HG03175 (cell line): ENCODE data around the gene PAPLN.

Source experiments
- ATAC-seq: cut with Tn5 transposase; IDR thresholded peaks from one replicate; pipeline ENCODE4 v1.9.1; 2021; ENCODE audit warnings: mild to moderate bottlenecking, moderate library complexity; ENCODE audit not compliant: unreplicated experiment

The PAPLN gene

DNA sequence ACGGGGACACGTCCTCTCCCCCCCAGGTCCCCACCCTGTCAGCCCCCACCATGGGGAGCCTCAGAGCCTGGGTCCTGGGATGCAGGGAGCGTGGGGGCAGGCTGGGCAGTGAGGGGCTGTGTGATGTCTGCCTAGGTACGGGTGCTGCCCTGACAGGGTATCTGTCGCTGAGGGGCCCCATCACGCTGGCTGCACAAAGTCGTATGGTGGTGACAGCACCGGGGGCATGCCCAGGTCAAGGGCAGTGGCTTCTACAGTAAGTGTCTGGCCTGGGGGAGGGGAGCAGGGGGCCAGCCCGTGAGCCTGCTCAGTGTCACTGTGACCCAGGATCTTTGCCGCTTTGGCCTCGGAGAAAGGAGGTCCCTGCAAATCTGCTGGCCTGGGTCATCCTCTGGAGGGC lies 23.3 kb downstream of the PAPLN start:
- no peak for ATAC-seq

DNA sequence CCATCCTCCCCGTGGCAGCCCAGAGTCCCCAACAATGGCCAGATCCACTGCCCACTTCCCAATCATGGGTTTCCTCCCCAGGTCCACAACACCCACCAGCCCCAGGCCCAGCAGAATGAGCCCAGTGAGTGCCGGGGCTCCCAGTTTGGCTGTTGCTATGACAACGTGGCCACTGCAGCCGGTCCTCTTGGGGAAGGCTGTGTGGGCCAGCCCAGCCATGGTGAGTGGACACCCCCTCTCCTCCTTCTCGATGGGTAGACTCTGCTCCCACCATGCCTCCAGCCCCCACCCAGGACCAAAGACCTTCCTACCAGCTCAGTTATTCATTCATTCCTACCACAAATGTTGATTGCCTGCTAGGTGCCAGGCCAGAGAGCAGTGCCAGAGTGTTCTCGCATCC lies 23.8 kb downstream of the PAPLN start:
- no peak for ATAC-seq

DNA sequence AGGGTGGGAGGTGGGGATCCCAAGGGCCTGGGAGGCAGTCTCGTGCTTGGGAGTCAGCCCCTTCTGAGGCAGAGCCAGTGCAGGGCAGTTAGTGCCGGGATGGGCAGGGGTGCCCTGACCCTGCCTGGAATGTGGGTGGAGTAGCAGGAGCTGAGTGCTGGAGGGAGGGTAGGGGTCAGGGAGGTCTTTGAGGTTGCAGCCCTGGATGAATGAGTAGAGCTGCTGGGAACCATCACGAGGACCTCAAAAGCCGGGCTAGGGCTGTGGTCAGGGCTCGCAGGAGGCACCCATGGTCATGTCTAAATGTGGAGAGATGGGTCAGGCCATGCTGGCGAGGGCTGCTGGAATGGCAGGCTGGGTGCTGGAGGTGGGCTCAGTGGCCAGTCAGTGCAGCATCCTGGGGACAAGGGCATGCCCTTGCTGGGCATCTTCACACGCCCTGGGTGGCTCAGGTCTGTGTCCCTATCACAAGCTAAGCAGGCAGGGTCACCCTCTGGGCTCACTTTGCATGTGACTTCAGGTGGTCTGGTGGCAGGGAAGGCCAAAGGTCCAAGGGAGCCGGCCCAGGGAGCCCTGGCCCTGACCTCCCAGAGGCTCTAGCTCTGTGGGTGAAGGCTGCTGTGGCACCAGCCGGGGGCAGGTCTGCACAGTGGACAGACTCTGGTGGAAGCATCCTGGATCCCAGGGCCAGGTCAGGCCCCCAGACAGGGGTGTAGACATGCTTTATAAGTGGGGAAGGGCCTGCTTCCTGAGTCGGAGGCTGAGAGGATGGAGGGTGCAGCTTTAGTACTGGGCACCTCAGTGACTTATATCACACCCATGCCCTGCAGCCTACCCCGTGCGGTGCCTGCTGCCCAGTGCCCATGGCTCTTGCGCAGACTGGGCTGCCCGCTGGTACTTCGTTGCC lies 24.5 kb downstream of the PAPLN start:
- no peak for ATAC-seq

DNA sequence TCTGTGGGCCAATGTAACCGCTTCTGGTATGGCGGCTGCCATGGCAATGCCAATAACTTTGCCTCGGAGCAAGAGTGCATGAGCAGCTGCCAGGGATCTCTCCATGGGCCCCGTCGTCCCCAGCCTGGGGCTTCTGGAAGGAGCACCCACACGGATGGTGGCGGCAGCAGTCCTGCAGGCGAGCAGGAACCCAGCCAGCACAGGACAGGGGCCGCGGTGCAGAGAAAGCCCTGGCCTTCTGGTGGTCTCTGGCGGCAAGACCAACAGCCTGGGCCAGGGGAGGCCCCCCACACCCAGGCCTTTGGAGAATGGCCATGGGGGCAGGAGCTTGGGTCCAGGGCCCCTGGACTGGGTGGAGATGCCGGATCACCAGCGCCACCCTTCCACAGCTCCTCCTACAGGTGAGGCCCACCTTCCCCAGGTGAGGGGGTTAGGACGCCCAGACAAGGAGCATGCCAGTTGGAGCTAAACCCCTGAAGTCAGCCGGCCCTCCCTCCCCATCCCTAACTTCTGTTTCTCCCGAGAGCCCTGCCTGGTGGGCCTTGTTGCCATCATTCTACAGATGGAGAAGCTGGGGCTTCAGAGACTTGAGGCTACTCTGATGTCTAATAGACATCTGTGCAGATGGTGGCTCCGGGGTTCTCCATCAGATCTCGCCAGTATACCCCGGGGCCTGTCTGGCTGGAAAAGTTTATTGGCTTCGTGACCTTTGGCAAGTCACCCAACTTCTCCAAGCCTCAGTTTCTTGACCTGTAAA lies 25.3 kb downstream of the PAPLN start:
- no peak for ATAC-seq

DNA sequence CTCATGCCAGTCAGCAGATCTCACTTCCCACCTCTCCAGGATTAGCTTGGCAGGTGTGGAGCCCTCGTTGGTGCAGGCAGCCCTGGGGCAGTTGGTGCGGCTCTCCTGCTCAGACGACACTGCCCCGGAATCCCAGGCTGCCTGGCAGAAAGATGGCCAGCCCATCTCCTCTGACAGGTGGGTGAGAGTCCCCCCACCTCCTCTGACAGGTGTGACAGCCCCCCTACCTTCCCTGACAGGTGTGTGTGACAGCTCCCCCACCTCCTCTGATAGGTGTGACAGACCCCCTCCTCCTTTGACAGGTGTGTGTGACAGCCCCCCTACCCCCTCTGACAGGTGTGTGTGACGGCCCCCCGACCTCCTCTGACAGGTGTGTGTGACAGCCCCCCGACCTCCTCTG lies 26.3 kb downstream of the PAPLN start:
- ATAC-seq = no peak

DNA sequence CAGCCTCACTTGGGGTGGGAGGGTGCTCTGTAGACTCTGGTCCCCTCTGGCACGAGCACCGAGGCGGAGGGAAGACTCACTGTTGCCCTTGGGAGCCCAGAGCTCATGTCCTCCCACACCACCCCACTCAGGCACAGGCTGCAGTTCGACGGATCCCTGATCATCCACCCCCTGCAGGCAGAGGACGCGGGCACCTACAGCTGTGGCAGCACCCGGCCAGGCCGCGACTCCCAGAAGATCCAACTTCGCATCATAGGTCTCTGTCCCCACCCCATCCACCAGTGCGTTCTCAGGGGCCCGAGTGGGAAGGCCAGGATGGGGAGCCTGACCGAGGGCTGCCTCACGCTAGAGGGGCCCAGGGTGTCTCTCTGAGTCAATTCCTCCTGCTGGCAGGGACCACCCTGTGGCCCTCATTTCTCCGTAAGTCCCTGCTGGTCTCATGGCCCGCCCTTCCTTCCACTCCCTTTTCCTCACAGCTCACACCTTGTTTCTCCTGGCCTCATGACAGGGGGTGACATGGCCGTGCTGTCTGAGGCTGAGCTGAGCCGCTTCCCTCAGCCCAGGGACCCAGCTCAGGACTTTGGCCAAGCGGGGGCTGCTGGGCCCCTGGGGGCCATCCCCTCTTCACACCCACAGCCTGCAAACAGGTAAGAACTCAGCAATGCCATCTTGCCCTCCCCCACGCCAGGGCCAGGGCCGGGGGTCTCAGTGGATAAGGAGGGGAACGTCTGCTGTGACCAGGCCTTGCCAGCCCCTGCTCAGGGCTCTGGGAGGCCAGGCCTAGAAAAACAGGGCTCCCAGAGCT lies 27.0 kb downstream of the PAPLN start:
- no peak for ATAC-seq

DNA sequence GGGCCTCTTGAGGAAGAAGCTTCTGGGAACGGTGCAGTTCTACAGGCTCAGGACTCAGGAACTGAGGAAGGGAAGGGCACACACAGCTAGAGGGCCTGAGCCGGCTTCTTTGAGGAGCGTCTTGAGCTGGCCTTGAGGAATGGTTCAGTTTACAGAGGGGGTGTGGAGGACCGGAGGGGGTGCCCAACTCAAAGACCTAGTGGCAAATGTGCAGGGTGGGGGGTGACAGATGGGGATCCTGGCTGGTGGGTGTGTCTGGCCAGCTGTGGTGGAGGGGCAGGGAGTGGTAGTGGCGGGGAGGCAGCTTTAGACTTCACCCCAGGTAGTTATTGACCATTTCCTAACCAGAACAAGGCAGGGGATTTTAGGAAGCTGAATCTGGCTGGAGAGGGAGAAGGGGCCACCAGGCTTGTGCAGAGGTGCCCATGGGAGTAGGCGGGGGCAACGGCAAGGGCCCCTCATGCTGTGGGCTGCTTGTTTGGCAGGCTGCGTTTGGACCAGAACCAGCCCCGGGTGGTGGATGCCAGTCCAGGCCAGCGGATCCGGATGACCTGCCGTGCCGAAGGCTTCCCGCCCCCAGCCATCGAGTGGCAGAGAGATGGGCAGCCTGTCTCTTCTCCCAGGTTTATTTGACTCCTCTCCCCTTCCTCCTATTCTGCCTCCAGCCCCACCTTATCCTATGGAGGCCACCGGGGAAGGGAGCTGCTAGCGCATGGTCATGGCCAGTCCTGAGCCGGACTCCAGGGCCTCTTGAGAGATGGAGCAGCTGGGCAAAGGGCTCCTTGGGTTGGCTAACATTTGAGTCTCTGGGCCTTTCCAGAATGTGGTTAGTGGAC lies 27.8 kb downstream of the PAPLN start:
- no peak for ATAC-seq

DNA sequence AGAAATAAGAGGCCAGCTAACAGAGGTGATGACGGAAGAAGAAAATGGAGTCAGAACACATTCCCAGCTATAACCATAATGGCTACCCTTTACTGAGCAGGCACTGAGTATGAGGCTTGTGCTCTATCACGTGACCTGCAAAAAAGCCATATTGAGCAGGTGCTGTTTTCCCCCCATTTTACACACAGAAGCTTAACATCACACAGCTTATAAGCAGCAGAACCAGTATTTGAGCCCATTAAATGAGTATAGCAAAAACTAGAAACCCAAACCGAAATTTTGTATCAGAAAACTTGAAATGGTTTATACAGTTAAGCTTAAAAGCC lies 28.4 kb downstream of the PAPLN start:
- no peak for ATAC-seq

DNA sequence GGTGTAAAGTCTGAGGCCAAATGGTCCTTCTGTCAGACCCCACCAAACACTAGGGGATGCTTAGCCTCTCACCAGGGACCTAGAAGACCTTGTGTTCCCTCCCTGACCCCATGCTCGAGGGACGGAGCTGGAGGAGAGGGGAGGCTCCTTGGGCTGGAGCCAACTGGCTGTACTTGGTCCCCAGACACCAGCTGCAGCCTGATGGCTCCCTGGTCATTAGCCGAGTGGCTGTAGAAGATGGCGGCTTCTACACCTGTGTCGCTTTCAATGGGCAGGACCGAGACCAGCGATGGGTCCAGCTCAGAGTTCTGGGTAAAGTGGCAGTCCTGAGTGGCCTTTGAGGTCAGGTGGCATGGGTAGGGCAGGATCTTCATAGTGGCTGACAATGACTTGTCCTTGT lies 29.0 kb downstream of the PAPLN start:
- no peak for ATAC-seq

DNA sequence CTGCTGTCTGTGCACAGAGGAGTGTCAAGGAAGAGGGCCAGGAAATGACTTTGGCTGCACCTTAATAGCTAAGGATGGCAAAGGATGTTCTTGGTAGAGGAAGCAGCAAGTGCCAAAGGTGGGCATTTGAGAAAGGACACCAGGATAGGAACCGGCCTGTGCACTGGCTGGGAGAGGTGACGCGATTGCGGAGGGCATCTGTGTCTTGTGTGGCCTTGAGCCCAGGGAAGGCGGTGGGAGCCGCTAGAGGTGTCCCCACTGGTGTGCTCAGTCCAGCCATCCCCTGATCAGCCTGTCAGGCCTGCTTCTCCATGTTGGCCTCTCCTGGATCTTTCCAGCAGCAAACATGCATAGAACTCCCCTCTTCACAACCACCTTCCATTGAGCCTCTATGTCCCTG lies 30.2 kb downstream of the PAPLN start:
- ATAC-seq = no peak

DNA sequence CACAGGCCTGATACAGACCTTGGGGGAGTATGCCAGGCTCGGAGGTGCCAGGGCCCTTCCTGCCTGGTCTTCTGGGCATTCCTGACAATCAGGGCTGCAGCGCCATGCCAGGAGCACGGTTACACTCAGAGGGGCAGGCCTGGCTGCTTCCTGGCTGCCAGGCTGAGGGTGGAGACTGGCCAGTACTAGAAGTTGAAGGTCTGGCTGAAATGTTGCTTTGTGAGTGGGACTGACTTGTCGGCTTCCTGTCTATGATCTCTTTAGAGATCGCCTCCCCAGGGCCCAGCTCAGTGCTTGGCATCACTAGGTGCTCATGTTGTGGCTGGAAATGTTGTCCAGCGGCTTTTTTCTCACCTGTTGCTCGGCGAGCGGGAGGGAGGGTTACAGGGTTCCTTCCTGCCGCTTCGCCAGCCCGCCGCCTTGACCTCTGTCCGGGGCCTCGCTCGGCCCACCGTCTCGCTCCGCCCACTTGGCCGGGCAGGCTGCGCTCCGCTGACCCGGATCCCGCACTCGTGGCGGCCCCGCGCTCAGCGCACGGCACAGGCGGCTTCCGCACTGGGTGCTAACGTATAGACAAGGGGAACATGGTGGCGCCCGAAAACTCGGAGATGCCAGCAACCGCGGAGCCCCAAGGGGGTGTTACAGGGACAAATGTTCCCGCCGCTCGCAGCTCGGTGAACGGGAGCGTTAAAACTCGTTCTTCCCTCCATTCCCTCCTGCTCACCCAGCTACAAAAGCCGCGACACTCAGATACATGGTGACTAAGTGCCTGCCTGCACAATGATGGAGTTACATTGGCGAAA lies 32.6 kb downstream of the PAPLN start:
- ATAC-seq = peak; percentile 77

DNA sequence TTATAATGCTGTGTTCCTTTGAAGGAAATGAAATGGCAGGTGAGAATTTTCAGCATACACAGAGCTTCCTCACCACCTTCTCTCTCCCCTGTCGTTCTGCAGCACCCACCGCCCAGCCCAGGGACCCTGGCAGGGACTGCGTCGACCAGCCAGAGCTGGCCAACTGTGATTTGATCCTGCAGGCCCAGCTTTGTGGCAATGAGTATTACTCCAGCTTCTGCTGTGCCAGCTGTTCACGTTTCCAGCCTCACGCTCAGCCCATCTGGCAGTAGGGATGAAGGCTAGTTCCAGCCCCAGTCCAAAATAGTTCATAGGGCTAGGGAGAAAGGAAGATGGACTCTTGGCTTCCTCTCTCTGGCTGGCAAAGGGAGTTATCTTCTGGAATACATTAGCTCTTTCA lies 35.1 kb downstream of the PAPLN start:
- ATAC-seq = no peak

DNA sequence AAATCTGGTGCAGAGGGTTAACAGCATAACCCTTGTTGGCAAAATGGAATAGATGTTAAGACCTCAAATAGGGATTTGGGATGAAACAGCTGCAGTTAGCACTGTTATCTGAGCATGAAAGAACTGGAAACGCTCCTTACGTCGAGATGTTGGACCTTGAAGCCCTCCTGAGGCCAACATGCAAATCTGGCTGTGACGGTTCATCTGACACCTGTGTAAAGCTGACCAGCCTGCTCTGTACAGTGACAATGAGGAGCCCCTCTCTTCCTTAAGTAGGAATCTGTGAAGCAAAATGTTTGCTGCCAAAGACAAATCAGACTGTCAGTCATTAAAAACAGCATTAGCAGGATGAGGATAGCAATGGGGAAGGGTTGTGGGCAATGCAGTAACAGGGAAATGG lies 36.5 kb downstream of the PAPLN start:
- ATAC-seq = no peak

DNA sequence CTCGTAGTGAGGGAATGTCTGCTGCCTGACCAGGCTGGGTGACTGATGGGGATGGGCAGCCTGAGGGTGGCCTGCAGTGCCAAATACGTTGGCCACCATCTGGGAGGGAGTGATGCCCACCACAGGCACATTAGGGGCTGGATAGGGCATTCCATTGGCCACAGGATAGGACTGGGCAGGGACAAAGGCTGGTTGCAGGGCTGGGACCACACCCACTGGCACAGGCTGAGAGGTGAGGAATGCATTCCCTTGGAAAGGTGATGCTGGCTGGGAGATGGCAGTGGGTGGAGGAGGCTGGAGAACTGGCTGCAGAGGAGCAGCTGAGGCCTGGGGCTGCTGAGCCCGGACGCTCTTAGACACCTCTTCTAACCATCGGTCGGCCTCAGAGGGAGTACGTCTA lies 39.5 kb downstream of the PAPLN start:
- no peak for ATAC-seq

DNA sequence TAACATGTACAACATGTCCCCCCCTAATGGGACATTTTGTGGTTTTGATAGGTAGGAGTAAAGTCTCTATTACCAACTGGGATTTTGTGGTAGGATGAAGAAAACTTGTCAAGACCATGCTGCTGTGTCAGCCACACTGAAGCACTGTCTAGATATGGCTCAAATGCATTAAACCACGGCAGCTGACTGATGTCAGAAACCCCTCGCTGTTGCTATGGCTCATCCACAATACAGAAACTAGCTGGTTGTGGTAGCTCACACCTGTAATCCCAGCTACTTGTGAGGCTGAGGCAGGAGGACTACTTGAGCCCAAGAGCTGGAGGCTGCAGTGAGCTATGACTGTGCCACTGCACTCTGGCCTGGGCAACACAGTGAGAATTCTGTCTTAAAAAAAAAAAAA lies 40.1 kb downstream of the PAPLN start:
- no peak for ATAC-seq

DNA sequence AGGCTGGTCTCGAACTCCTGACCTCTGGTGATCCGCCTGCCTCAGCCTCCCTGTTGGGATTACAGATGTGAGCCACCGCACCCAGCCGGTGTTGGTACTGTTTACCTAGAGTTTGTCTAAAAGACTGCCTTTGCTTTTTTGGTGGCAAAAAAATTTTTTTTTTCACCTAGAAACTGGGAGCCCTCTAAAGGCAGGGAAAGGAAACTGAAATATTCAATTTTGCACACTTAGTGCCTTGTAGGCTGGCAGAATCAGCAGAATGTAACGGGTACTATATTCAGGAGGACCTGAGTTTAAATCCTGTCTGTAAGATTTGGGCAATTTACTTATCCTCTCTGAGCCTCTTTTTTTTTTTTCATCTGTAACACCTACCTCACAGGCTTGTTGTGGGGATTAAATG lies 43.6 kb downstream of the PAPLN start:
- ATAC-seq = no peak

DNA sequence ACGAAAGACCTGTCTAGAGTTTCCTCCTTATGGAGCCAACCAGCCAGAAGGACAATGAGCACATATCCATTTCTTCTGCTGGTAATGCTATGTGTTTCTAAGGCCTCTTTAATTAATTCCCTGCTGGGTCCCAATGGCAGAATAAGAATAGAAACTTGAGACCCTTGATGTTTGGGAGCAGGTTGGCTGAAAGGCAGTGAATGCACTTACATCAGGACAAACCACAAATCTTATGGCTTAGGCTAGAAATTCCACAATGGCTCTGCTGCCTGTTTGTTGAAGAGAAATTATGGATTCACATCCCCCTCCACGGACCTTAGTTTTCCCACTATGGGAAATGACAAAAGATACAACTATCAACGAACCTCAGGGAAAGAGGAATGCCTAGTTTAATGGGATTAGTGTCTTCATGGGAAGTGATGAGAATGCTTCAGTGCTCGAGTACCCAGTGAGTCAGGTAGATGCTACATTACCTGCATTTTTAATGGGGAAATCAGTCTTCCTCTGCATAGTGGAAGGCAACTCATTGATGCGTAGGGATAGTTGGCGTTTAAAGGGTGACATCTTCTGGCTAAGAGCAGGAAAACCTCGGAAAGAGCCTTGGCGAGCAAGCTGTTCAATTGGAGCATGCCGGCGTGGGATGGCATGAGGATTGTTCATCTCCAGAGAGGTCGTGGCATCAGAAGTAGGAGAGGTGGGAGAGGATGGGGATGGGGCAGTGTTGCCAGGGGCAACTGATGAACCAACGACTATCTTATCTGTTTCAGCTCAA lies 46.5 kb downstream of the PAPLN start:
- no peak for ATAC-seq

DNA sequence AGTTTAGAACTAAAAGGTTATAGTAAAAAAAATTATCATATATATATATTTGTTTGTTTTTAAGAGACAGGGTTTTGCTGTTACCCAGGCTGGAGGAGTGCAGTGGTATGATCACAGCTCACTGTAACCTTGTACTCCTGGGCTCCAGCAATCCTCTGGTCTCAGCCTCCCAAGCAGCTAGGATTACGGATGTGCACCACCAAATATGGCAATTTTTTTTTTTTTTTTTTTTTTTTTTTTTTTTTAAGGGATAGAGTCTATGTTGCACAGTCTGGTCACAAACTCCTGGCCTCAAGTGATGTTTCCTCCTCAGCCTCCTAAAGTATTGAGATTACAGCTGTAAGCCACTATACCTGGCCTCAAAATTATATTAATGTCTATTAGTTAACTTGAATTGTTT lies 48.7 kb downstream of the PAPLN start:
- ATAC-seq = no peak

DNA sequence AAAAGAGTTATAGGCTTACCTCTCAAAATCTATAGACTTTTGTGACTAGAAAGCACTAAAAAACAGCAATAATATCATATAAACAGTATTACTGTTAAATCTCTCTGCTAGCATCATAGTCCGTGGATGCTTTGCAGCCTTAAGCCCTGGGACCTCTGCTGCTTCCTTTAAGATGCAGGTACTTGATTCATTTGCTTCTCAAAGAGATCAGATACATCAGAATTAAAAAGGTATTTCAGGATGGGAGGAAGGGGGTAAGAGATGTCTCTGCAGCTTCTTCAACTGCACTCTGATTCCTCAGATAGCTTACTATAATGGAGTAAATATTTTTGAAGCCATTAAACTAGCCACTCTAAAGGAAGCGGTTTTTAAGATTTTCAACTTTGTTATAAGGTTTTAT lies 49.3 kb downstream of the PAPLN start:
- ATAC-seq = no peak
